HG03521 (cell line): ENCODE measurements around the gene LPP.

Experiments used
- ATAC-seq: cut with Tn5 transposase; IDR thresholded peaks from one replicate; pipeline ENCODE4 v1.9.1; 2021; ENCODE audit warnings: mild to moderate bottlenecking, moderate library complexity; ENCODE audit not compliant: unreplicated experiment

The LPP gene

DNA sequence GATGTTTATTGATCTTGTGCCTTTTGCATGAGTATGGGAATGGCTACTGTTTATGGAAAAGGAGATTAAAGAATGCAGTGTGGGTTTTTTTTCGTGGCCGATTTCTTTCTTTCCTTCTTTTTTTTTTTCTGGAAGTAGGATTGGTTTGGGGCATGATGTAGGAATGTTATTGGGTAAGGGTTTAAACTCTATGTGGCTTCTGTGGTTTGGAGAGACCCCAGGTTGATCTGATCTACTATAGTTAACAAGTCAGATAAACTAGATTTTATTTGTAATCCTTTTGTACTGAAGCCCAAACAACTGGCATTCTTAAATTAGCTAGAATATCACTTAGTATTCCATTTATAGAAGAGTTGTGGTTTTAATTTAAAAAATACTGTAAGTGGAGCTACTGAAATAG, 304.8 kb downstream of the LPP start:
- ATAC-seq = no peak

DNA sequence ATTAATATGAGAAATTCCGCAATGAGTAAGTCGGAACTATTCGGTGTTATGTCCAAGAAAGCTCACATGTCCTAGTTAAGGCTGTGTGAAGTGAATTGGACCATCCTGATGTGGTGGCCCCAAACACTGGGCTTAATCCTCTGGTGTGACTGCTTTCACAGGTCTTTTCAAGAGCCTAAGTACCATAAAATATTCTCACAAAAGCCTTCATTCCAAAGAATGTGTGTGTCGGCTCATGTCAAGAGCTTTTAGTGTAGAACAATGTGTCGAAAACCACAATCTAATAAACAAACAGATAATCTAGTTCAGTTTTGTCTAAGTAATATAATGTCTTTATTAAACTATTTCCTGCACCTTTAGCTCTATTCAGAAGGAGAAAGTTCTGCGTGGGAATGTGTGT, 311.4 kb downstream of the LPP start:
- ATAC-seq = no peak

DNA sequence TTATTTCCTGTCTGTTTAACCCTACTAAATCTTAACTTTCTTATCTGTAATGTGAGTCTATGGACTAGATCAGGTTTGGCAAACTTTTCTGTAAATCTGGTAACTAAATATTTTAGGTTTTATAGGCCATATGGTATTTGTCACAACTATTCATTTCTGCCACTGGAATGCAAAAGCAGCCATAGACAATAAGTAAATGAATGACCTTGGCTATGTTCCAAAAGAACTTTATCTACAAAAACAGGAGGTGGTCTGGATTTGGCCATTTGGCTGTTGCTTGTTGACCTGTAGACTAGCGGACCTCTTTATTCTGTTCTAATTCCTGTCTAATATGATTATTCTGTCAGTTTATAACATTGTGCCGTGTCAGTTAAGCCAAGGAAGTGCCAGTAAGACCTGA, 314.2 kb downstream of the LPP start:
- no peak for ATAC-seq

DNA sequence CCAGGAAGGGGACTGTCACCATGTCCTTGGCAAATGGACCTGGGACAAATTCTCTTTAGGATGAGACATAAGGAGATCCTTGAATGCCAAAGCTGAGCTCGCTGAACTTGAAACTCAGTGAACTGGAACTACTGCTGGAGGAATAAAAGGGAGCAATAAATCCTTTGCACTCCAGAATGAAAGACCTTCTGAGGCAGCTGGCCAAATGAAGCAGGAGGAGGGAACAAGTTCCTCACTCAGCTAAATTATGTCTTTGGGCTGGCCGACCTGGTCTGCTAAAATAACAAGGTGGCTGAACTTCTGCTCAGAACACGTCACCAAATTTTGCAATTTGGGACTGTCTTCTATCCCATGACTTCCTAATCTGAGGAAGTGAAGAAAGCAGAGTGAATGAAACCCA, 314.7 kb downstream of the LPP start:
- no peak for ATAC-seq

DNA sequence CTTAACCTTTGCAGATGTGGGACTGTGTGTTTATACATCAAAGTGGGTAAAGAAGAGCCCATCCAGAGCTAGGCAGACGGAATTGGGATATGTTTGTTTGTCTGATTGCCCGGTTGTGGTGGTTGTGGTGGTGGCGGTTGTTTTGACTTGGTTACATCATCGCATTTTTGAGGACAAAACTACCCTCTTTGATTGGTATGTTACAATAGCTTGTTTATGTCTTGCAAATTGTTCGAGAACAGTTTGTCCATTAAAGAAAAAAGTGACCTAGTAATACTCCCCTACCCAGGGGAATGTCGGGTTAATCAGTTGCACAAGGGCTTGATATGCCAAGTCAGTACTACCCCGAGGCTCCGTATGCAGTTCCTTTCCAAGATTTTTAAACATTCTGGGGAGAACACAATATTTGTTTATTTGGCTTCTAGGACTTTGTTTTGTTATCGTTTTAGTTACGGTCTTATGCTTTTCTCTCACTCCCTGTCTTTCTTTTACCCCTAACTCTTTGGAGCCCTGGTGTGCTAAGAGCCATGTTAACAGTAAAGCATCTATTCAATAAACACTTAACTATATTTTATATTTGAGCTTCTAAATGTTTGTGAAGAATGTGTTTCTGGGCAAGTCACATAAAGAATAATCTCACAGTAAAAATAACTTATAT, 315.4 kb downstream of the LPP start:
- ATAC-seq = no peak

DNA sequence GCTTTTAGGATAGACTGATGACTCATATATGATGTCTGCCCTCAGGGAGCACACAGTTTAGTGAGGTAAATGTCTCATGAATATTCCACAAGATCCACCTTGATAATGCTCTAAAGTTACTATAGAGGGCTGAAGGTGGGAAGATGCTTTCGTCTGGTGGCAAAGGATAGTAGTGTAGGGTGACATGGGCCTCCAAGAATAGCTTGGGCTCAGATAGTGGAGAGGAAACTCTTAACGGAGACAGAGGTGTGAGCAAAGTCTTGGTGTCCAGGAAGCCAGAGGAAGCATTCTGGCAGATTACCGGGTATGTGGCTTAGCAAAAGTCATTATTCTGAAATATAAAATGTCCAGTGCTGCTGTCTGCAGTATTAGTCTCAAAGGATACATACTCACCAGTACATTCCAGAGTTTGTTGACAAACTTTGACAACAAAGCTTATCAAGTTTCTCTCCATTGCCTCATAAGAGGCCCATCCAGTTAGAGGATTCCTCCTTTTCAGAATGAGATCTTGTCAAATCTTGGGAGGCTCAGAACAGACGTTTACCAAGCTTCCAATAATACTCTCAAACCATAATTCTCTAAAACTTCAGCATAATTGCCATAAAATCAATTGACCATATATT, 316.7 kb downstream of the LPP start:
- no peak for ATAC-seq

DNA sequence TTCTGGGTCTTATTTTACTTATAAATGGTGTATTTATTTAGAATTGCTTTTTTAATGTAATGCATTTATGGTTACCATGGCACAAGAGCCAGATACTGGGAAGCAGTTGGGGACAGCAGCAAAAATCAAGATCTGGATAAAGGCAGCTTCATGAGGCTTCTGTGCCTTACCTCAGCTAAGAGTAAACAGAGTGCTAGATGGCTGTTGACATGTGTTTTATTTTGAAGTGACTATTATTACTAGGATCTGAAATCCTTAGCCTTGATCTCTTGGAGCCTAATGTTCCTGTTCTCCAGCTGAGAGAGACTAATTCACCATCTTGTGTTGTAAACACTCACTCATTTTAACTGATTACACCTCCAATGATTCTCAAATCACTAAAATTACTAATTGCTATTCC, 317.8 kb downstream of the LPP start:
- no peak for ATAC-seq

DNA sequence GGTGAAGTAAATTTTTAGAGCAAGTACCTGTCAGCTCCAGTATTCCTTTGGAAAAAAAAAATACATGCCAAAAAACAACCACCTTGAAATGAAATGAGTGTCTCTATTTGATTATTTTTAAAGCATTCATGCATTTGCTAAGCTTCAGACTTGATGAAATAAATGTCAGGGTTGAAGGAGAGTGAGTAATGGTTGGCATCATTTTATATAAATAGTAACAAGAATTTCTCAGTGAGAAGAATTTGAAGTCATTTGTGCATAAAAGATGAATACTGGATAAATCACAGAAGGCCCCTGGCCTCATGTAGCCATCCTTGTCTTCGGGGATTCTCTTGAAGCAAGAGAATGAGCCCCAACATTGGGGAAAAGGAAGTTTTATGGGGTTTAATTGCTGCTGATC, 318.4 kb downstream of the LPP start:
- ATAC-seq = no peak

DNA sequence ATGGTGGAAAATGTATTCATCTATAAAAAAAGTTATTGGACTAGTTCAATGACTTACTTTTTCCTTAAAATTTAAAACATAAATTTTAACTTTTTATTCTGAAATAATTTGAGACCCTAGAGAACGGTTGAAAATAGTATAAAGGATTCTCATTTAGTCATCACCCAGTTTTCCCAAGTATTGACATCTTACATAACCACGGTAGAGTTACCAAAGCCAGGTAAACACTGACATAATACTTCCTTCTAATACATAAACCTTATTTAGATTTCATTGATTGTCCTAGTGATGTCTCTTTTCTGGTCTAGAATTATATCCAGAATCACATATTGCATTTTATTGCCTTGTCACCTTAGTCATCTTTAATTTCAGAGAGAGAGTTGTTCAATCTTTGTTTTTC, 319.1 kb downstream of the LPP start:
- ATAC-seq = no peak

DNA sequence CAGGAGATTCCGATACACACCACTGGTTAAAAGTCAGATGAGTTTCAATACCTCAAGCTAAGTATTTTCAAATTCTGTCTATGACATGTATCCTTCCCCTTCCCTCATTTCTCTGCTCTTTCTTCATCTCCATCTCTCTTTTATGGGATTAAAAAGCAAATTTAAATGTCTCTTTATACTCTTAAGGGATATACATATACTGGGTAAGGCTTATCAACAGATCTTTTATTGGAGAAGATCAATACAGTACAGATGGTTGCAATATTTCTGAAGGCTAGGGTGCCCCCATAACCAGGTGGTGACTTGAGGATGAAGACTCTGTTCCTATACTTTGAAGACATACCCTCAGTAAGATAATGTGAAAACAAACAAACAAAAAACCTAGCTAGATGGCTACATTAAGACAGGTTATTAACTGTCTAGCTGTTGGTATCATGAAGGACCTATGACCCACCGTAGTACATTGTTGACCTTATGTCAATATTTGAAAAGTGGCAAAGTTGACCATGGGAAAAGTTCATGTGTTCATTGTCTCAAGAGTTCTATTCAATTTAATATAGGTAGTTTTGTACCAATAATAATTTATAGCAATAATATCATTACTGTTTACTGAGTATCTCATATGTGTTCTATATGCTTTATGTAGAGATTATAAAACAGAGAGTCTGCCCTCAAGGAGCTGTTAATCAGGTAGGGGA, 319.8 kb downstream of the LPP start:
- no peak for ATAC-seq

DNA sequence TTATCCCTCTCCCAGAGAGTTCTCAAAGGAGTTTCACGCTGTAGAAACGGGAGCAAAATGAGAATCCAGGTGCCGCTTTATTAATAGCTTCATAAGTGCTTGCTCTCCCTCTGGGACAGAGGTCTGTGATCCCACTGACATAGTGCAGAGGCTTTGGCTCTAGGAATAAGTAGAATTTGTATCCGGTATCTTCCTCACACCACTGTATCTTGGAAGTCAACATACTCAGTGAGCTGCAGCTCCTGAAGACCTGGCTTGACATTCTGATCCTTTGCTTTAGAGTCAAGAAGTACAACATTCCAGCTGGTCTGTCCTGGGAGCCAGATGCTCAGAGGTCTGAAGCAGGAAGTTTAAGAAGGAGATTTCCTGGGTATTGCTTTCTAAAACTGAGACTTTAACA, 323.0 kb downstream of the LPP start:
- ATAC-seq = no peak

DNA sequence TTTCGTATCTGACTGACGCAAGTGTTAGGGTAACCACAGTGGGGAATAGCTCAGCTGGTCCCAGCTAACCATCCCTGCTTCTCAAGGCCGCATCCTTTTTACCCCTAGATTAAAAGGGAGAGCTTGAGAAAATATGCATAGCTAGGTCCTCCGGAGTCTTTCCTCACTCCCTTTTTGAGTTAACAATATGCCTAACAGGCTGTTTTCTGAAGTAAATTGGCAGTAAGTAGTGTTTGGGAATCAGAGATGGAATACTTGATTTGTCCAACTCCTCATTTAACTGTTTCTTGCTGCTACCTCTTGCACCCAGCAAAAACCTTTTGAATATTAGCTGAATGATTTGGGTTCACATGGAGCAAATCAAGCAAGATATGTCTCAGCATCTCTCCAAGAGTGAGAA, 326.1 kb downstream of the LPP start:
- no peak for ATAC-seq

DNA sequence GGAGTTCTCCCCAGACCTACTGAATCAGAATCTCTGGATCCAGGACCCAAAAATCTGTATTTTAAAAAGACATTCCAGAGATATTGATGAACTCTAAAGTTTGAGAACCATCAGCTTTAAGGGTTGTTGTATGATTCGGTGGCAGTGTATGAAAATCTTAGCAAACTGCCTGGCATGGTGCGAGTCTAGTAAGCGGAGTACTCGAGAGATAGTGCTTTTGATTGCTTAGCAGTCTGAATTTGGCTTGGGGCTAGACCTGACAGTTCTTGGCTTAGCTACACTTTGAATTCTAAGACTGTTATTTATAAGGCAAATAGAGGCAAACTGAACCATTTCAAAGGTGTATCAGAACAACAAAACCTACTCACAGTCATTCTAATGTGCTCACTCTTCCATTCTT, 329.0 kb downstream of the LPP start:
- ATAC-seq = no peak

DNA sequence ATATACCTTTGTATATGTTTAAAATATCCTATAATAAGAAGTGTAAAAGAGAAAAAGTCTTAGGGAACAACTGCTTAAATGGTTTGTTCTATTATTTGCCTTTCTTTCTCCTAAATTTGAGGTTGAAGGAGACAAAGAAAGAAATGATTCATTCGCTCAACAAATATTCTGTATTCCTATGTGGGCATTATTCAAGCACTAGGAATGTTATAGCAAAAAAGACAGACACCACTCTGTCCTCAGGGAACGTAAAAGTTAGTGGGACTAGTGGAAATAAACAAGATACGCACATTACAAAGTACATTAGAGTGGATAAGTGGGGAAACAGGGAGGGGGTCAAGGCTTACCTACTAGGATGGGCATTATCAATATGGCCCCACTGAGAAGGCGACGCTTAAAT, 332.2 kb downstream of the LPP start:
- ATAC-seq = no peak

DNA sequence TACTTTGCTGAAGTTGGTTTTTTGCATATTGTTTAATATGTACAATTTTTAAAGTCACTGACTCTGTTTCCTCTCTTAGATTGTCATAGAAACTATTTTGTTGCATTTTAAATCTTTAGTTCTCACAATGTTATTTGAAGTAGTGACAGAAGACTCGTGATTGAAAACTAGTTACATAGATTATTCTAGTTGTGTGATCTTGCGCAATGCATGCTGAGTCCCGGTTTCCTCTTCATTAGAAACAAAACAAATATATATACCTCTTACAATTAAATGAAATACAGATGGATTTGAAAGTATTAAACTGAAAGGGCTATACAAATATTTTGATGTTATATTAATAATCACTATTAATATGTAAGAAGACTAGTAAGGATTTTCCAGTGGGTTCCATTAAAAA, 333.0 kb downstream of the LPP start:
- no peak for ATAC-seq

DNA sequence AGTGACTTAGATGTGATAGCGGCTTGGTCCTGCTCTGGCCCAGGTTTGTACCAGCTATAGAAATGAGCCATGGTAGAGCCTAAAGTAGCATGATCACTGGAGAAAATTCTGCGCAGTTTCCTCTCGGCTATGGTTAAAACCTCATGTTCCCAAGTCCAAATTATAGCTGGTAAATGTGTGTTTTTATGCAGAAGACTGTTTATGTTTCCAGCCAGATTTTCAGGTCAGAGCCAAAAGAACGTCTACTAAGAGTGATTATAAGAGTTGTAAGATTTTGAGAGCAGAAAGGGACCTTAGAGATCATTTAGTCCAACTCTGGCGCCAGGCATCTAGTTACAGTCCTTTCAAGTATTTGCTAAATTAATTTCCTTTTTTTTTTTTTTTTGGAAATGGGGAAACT, 333.7 kb downstream of the LPP start:
- ATAC-seq = no peak

DNA sequence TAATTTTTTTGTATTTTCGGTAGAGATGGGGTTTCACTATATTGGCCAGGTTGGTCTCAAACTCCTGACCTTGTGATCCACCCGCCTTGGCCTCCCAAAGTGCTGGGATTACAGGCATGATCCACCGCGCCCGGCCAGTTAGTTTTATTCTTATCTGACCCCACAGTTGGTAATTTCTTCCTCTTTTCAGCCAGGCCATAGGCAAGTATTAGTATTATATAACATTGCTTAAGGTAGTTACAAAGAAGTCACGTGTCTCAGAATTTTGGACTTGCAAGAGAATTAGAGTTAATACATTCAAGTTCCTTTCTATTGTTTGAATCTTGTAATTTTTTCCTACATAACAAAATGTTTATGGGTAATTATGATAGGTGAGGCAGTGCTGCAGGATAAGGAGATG, 334.8 kb downstream of the LPP start:
- ATAC-seq = no peak

DNA sequence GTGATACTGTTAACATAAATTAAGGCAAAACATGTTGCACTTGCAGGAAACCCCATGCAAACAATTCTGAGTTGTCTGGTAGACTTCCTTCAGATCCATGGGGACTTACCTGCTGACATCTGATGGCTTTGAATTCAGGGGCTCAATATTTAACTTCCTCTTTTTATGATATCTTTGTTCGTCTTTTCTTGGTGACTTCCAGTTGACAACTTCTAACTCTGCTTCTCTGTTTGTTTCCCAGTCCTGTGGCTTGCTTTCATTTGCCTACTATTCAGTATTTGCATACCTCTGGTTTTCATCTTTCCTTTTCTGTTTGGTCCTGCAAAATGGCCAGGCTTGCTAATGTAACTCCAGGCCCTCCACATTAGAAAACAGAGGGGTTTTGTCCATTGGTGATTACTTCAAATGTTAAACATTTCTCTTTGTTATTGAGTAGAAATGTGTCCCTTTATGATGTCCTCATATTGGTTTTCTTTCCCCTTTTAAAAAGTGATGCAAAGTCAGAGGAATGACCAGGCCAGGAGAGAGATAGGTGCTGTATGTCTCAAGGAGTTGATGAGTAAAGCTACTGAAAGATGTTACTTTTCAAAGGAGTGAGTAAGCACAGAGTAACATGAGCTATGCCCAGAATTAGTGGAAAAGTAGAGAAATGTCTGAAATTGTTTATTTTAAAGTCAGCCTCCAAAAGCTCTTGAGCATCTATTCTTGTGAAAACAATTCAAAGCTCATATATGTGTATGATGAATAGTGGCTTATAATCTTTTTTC, 335.9 kb downstream of the LPP start:
- ATAC-seq = no peak

DNA sequence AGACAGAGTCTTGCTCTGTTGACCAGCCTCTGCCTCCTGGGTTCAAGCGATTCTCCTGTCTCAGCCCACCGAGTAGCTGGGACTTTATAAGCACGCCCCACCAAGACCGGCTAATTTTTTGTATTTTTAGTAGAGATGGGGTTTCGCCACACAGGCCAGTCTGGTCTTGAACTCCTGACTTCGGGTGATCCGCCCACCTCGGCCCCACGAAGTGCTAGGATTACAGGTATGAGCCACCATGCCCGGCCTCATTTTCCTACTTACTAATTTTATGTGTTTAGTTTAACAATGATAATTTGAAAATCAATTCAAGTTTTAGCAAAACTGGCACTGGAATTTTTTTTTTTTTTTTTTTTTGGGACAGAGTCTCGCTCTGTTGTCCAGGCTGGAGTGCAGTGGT, 336.5 kb downstream of the LPP start:
- no peak for ATAC-seq

DNA sequence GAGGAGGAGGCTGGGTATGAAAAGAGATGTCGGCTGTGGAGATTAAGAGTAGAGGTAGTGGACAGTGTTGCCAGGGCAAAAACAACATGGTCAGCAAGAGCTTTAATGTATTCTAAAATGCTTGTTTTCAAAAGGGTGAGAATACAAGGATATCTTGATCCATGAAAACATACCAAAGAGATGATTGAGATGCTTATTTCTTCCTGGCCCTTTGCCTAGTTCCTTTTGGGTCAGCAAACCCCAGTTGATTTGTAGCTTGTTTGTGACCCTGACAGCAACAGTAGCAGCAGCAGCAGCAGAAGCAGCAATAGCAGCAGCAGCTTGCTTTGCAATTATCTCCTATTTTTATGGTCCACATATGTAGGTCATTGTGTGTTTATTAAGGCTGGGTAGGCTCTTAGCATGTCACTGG, 337.3 kb downstream of the LPP start:
- ATAC-seq = no peak

DNA sequence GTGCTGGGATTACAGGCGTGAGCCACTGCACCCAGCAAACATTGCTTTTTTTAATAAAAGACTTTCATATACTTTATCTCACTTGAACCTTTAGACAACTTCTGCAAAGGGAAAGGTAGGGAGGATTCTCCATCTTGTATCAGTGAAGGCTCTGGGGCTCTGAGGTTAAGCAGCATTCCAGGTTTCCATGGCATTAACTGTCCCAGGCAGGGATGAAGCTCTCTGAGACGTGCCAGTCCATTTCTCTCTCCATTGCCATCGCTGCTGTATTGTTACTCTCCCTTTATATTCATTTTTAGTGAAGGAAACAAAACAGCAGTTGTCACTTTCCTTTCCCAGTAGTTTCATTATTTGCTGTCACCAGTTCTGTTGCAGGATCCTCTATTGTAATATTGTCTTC, 342.4 kb downstream of the LPP start:
- ATAC-seq = no peak

DNA sequence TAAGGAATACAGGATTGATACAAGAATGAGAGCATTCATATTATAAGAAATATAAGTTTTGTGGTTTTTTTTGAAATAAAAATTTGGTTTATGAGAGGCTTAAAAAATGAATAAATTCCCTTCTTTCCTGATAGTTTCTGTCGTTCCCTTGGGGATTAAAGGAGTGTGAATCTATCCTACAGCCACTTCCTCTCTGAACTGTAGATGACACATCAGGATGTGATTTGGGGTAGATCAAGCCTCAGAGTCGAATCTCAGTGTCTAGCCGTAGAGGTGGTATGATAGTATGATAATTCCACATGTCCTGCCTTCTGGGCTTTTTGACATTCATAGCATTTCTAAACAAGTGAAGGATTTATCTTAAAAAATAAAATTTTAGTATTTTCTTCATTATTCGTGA, 343.1 kb downstream of the LPP start:
- ATAC-seq = no peak
